OCI-LY7 (cell line): ENCODE results near the gene RBM33. TPM values are rescaled to one million over a fixed set of nuclear protein-coding genes. Genes with fewer than 3 reads are reported as not detected.
A peak's percentile ranks its signal among the peaks of the same experiment; 100 is the strongest.

Experiments used
- BruUV-seq: library from RNA; stranded (reverse); fragments of 400-500 nt; replicated peaks from 2 replicates; lab custom pipeline; 2021; lab: Mats Ljungman, UMichigan
- CTCF ChIA-PET: fragments of 300-600 bp; sonication (Branson Sonifier 250); formaldehyde crosslinking; loops from one replicate; lab custom pipeline; 2022; ENCODE audit warnings: antibody characterized with exemption; ENCODE audit not compliant: unreplicated experiment; lab: Charles Lee
- POLR2A ChIA-PET: fragments of 300-600 bp; sonication (Branson Sonifier 250); formaldehyde crosslinking; loops from one replicate; lab custom pipeline; 2022; ENCODE audit warnings: antibody characterized with exemption; lab: Charles Lee
- DNase-seq: peaks from one replicate; pipeline ENCODE4 v3.0.0-alpha.2; 2015; ENCODE audit warnings: low spot score
- H2AFZ ChIP-seq: fragments of 200-600 bp; sonication (generic), shearing (Covaris generic); 2 replicates; pipeline ENCODE4 v1.6.1; 2014; ENCODE audit warnings: mild to moderate bottlenecking, antibody characterized with exemption, low read length, moderate library complexity
- H3K27ac ChIP-seq: fragments of 200-600 bp; sonication (generic); 2 replicates; pipeline ENCODE4 v1.5.1; 2014; ENCODE audit warnings: mixed run types, low read depth, mild to moderate bottlenecking, moderate library complexity, low read length, inconsistent platforms; ENCODE audit not compliant: poor library complexity, severe bottlenecking
- H3K36me3 ChIP-seq: fragments of 200-600 bp; sonication (generic); 2 replicates; pipeline ENCODE4 v1.6.1; 2014; ENCODE audit warnings: mild to moderate bottlenecking, antibody characterized with exemption, low read length, moderate library complexity, mixed read lengths; ENCODE audit not compliant: insufficient read depth
- H3K4me1 ChIP-seq: fragments of 200-600 bp; sonication (generic); 2 replicates; pipeline ENCODE4 v1.5.1; 2014; ENCODE audit warnings: mild to moderate bottlenecking, low read length; ENCODE audit not compliant: insufficient read depth, poor library complexity, severe bottlenecking
- H3K4me2 ChIP-seq: fragments of 200-600 bp; sonication (generic); 2 replicates; pipeline ENCODE4 v1.6.1; 2014; ENCODE audit warnings: mild to moderate bottlenecking, low read length
- H3K4me3 ChIP-seq: fragments of 200-600 bp; sonication (generic); 2 replicates; pipeline ENCODE4 v1.5.1; 2014; ENCODE audit warnings: mild to moderate bottlenecking, low read depth, low read length; ENCODE audit not compliant: poor library complexity, severe bottlenecking
- H3K79me2 ChIP-seq: fragments of 200-600 bp; sonication (generic); 2 replicates; pipeline ENCODE4 v1.6.1; 2016; ENCODE audit warnings: low read depth, mild to moderate bottlenecking, low read length, moderate library complexity, mixed read lengths; ENCODE audit not compliant: insufficient read depth
- H3K9me2 ChIP-seq: fragments of 200-600 bp; sonication (generic); 2 replicates; pipeline ENCODE4 v1.6.1; 2016; ENCODE audit warnings: mild to moderate bottlenecking, low read length, mixed read lengths; ENCODE audit not compliant: insufficient read depth
- H3K9me3 ChIP-seq: fragments of 200-600 bp; sonication (generic); 2 replicates; pipeline ENCODE4 v1.6.1; 2014; ENCODE audit warnings: mild to moderate bottlenecking, mixed run types, low read length, mixed read lengths
- H4K20me1 ChIP-seq: fragments of 200-600 bp; sonication (generic); 2 replicates; pipeline ENCODE4 v1.6.1; 2014; ENCODE audit warnings: mild to moderate bottlenecking, antibody characterized with exemption, low read length, moderate library complexity, mixed read lengths; ENCODE audit not compliant: insufficient read depth
- CTCF ChIP-seq: fragments of 200-600 bp; sonication (generic); conservative IDR thresholded peaks from 2 replicates; pipeline ENCODE4 v1.5.1; 2014; ENCODE audit warnings: mild to moderate bottlenecking, antibody characterized with exemption, low read length, moderate library complexity, mixed read lengths
- EZH2phosphoT487 ChIP-seq: fragments of 200-600 bp; sonication (generic); IDR thresholded peaks from 2 replicates; pipeline ENCODE4 v1.6.1; 2018; ENCODE audit warnings: low read depth, borderline replicate concordance, mild to moderate bottlenecking, mixed run types, antibody characterized with exemption, low read length, moderate library complexity, mixed read lengths
- intact Hi-C: fragments of 100-400 bp; cut with micrococcal nuclease; formaldehyde crosslinking; loops from one replicate; pipeline ENCODE4 v1.10.0; 2022; ENCODE audit not compliant: unreplicated experiment
- total RNA-seq, 2 experiments: library from RNA; depleted of rRNA in 1 of 2; stranded (reverse); fragments of >200 nt in 1 of 2; shearing (Covaris generic) in 1 of 2; gene quantifications; 2 replicates each; pipeline ENCODE4 v1.2.3, GENCODE V29; 2014 to 2022

RBM33 gene
- total RNA-seq, 2 experiments from 2014 or later, result 67.6 to 127 TPM

GRCh38 chr7:155597753-155598140, 46.7 kb upstream of the RBM33 start:
- H3K9me3 ChIP-seq, result no peaks in the 10 kb centered on the region
- H3K36me3 ChIP-seq, result no peaks in the 10 kb centered on the region; the same call in 1 of the 2 replicates
- BruUV-seq, result no TSS peak
- POLR2A ChIA-PET, result interaction anchor here (0.5 kb wide), 1 partner anchor 148 kb away, joined by 3 read pairs; no protein-coding TSS in a partner anchor
- H3K79me2 ChIP-seq, result no peaks in the 10 kb centered on the region
- H4K20me1 ChIP-seq, result no peaks in the 10 kb centered on the region
- H3K4me3 ChIP-seq, result no peak overlapping the region
- no peak overlapping the region for H3K4me2 ChIP-seq
- TF ChIP-seq EZH2phosphoT487, result no peak
- TF ChIP-seq CTCF, result no peak
- no peaks in the 10 kb centered on the region for H3K9me2 ChIP-seq
- H2AFZ ChIP-seq, result no peak overlapping the region
- no peak for DNase-seq
- peaks cover 5% of the 10 kb centered on the region for H3K4me1 ChIP-seq
- CTCF ChIA-PET, result no interaction called here
- intact Hi-C loops, result loop anchor here (1.0 kb wide), 2 partner anchors 141 to 171 kb away; no protein-coding TSS in a partner anchor
- H3K27ac ChIP-seq, result no peak overlapping the region

- Histone ChIP-seq H3K4me3 (no peak overlapping the region), H2AFZ (no peak overlapping the region), H3K79me2 (no peaks in the 10 kb centered on the region), H4K20me1 (no peaks in the 10 kb centered on the region), H3K4me1 (peaks cover 5% of the 10 kb centered on the region), H3K36me3 (no peaks in the 10 kb centered on the region; the same call in 1 of the 2 replicates), H3K27ac (no peak overlapping the region), H3K4me2 (no peak overlapping the region; the same call in 1 of the 2 replicates), H3K9me3 (no peaks in the 10 kb centered on the region), H3K9me2 (no peaks in the 10 kb centered on the region)
- no TSS peak for BruUV-seq
- intact Hi-C loops, result loop anchor here (1.0 kb wide), 2 partner anchors 139 to 169 kb away; no protein-coding TSS in a partner anchor
- CTCF ChIA-PET, result interaction anchor here (1.0 to 1.5 kb wide), 5 partner anchors 132 to 173 kb away, joined by 3 to 9 read pairs (median 5); no protein-coding TSS in a partner anchor
- DNase-seq, result peak; percentile 83
- POLR2A ChIA-PET, result interaction anchor here (0.5 to 1.0 kb wide), 5 partner anchors 67 to 168 kb away, joined by 3 to 4 read pairs (median 3); no protein-coding TSS in a partner anchor
- TF ChIP-seq CTCF, result peak; percentile 99
- TF ChIP-seq EZH2phosphoT487, result no peak
Observed at GRCh38 chr7:155598810-155599210, 45.7 kb upstream of the RBM33 start.

- H3K36me3 ChIP-seq, result no peaks in the 10 kb centered on the region; the same call in 1 of the 2 replicates
- no TSS peak for BruUV-seq
- TF ChIP-seq EZH2phosphoT487 (no peak), CTCF (no peak)
- no peaks in the 10 kb centered on the region for H3K4me1 ChIP-seq
- no peak overlapping the region for H3K27ac ChIP-seq
- no peaks in the 10 kb centered on the region for H3K79me2 ChIP-seq
- no peak overlapping the region for H3K4me3 ChIP-seq
- H2AFZ ChIP-seq, result no peak overlapping the region
- POLR2A ChIA-PET, result no interaction called here
- intact Hi-C loops, result no loop called here
- H3K9me2 ChIP-seq, result no peaks in the 10 kb centered on the region
- CTCF ChIA-PET, result no interaction called here
- no peak overlapping the region for H3K4me2 ChIP-seq
- no peaks in the 10 kb centered on the region for H4K20me1 ChIP-seq
- H3K9me3 ChIP-seq, result no peaks in the 10 kb centered on the region
- DNase-seq, result no peak
Observed at GRCh38 chr7:155602156-155602555, 42.3 kb upstream of the RBM33 start.
